ENCODE results near the gene SIN3A. TPM values are rescaled to one million over a fixed set of nuclear protein-coding genes. Genes with fewer than 3 reads are reported as not detected.

The SIN3A gene
- total and polyA plus RNA-seq, 2 of the 8 experiments (the other 6 are each of a cell fraction or from before 2014, with no cell fraction given), result 69.5 to 109 TPM

- Histone ChIP-seq H2AFZ (ENCODE audit: low read length) (no peak overlapping the region), H4K5ac (ENCODE audit: insufficient read length, low read depth, low read length) (peak overlapping the region; percentile 26), H3K4me1 (replicated peaks in 1 of 4; ENCODE audit: control insufficient read depth in 3 of 4, insufficient read depth in 4 of 4, low read length in 3 of 4) (peaks cover 0 to 8% (median 3%) of the 10 kb centered on the region in 4 experiments; a peak in 2 of 7 replicates), H3K56ac (replicated peaks; ENCODE audit: insufficient read length, low read depth, low read length) (no peak overlapping the region), H3K9me3 (ENCODE audit: insufficient read depth in 2 of 2, low read depth in 1 of 2, low read length in 1 of 2) (no peaks in the 10 kb centered on the region), H2BK20ac (ENCODE audit: low read length) (no peak overlapping the region), H3K23me2 (ENCODE audit: low read depth, low read length) (peaks cover 22% of the 10 kb centered on the region), H4K8ac (ENCODE audit: extremely low read depth, insufficient read depth, low read length) (peak overlapping the region; percentile 41; the same call in 1 of the 2 replicates), H3K27me3 (replicated peaks in 1 of 4; ENCODE audit: control insufficient read depth in 3 of 4, extremely low read depth in 1 of 4, insufficient read depth in 3 of 4, low read length in 3 of 4) (no peaks in the 10 kb centered on the region), H4K20me1 (replicated peaks in 1 of 2; ENCODE audit: control insufficient read depth in 1 of 2, insufficient read depth in 2 of 2, low read length in 2 of 2) (peaks cover 12 to 16% of the 10 kb centered on the region in 2 experiments), H3K36me3 (ENCODE audit: control insufficient read depth in 2 of 4, insufficient read depth in 4 of 4, low read length in 3 of 4) (no peaks in the 10 kb centered on the region), H3K4ac (replicated peaks; ENCODE audit: insufficient read length, low read depth, low read length) (peak overlapping the region; percentile 5), H3K79me1 (ENCODE audit: low read depth, low read length) (0 out of 2 replicates have a peak, but pooled peaks cover 2% of the 10 kb centered on the region), H2AK5ac (ENCODE audit: low read depth, low read length) (peak overlapping the region; percentile 67), H3K4me3 (ENCODE audit: extremely low read depth in 1 of 4, insufficient read depth in 2 of 4, low read depth in 3 of 4, low read length in 4 of 4) (peak overlapping the region; percentile 84 to 93 (median 90)), H2BK15ac (ENCODE audit: low read length) (no peak overlapping the region), H3K18ac (ENCODE audit: extremely low read depth, low read length) (peak overlapping the region; percentile 89), H3K27ac (ENCODE audit: low read depth, low read length) (peak overlapping the region; percentile 92), H4K91ac (replicated peaks; ENCODE audit: insufficient read length, low read length) (peak overlapping the region; percentile 1), H3K9ac (replicated peaks in 1 of 4; ENCODE audit: extremely low read depth in 1 of 4, low read depth in 3 of 4, low read length in 3 of 4) (peak overlapping the region in 3 of 4 experiments; percentile 90 to 96 (median 95); a peak in 6 of 7 replicates), H2BK5ac (ENCODE audit: low read depth, low read length) (peak overlapping the region; percentile 93), H2BK12ac (ENCODE audit: low read depth, low read length) (peak overlapping the region; percentile 7), H3K14ac (ENCODE audit: insufficient read length) (no peak overlapping the region), H3K23ac (ENCODE audit: insufficient read length) (no peak overlapping the region), H2BK120ac (replicated peaks; ENCODE audit: low read depth, low read length) (no peak overlapping the region), H3K79me2 (ENCODE audit: control insufficient read depth in 1 of 2, insufficient read depth in 2 of 2, low read length in 2 of 2) (peaks cover 21 to 36% of the 10 kb centered on the region in 2 experiments), H3K4me2 (ENCODE audit: insufficient read depth in 1 of 2, low read depth in 2 of 2, low read length in 2 of 2) (peak overlapping the region; percentile 94 to 96)
- FAIRE-seq, result peak; percentile 62
- DNase-seq (ENCODE audit: low read depth in 1 of 2, low spot score in 2 of 2), result peak in 1 of 2 experiments; percentile 76
- ChIA-PET CTCF (ENCODE audit: partially characterized antibody) (interaction anchor here (0.7 to 2.4 kb wide), 9 partner anchors 16 to 196 kb away, joined by 3 to 7 read pairs (median 3); partner anchors contain the start of genes MAN2C1 and SNX33), POLR2A (ENCODE audit: partially characterized antibody) (interaction anchor here (0.5 to 5.0 kb wide), 20 partner anchors 8 to 227 kb away, joined by 3 to 61 read pairs (median 6); partner anchors contain the start of genes IMP3, MAN2C1, PTPN9 and SNUPN)
- WGBS, 2 experiments (ENCODE audit: extremely low coverage in 1 of 2, insufficient coverage in 1 of 2, insufficient read length in 1 of 2, insufficient replicate concordance in 2 of 2, low coverage in 1 of 2, low lambda C conversion rate in 2 of 2, missing lambda C conversion rate in 1 of 2), result 1% methylated on average over 16 of the region's 16 CpGs; no CpG with 5 or more reads in 1 of the 2 experiments
- no peak for TF ChIP-seq POU5F1 (IDR thresholded peaks at IDR 0.05; ENCODE audit: low read depth, low read length)
- TF ChIP-seq SIN3A (conservative IDR thresholded peaks at IDR 0.05 in 1 of 2, IDR thresholded peaks at IDR 0.05 in 1 of 2; ENCODE audit: low read depth in 1 of 2, low read length in 2 of 2), result 0 out of 4 replicates have a peak, but pooled peaks of 1 of the 2 experiments have one; percentile 6
- TF ChIP-seq ATF2 (IDR thresholded peaks at IDR 0.05; ENCODE audit: low read length), result peak; percentile 76; the same call in 1 of the 2 replicates
- TF ChIP-seq POLR2A (IDR thresholded peaks at IDR 0.05; ENCODE audit: control extremely low read depth in 1 of 2, low read depth in 2 of 2, low read length in 2 of 2), result peak in 1 of 2 experiments; percentile 57; a peak in 2 of 3 replicates
- TF ChIP-seq HDAC2 (IDR thresholded peaks at IDR 0.05; ENCODE audit: borderline replicate concordance in 1 of 2, low read depth in 2 of 2, low read length in 2 of 2), result 0 out of 4 replicates have a peak, but pooled peaks of 1 of the 2 experiments have one; percentile 35
- TF ChIP-seq SP2 (IDR thresholded peaks at IDR 0.05; ENCODE audit: low read length), result no peak
- TF ChIP-seq MAFK (IDR thresholded peaks at IDR 0.05; ENCODE audit: low read depth, low read length), result no peak
These were observed 924 bp upstream of the SIN3A start for GRCh38 chr15:75452364-75452864.

All from H1 (cell line).